ENCODE results near the gene TRAPPC10. TPM values are rescaled to one million over a fixed set of nuclear protein-coding genes. Genes with fewer than 3 reads are reported as not detected.

The TRAPPC10 gene
- polyA plus RNA-seq, 1 of the 3 experiments (the other 2 are of a cell fraction) = 17.5 TPM

GRCh38 chr21:44005593-44005992 lies 6.5 kb upstream of the TRAPPC10 start:
- no peaks in the 10 kb centered on the region for H3K9me3 ChIP-seq
- no peak for DNase-seq
- H2AFZ ChIP-seq (ENCODE audit: low read depth) = peak overlapping the region; percentile 93
- H3K36me3 ChIP-seq (replicated peaks in 1 of 2; ENCODE audit: control insufficient read depth in 1 of 2, insufficient read depth in 2 of 2, low read length in 1 of 2) = no peaks in the 10 kb centered on the region
- H3K4me2 ChIP-seq = peak overlapping the region; percentile 71; the same call in 1 of the 2 replicates
- ChIA-PET CTCF (no interaction called here), POLR2A (interaction anchor here (0.6 kb wide), 1 partner anchor 72 kb away, joined by 3 read pairs; no protein-coding TSS in a partner anchor)
- H3K27ac ChIP-seq (ENCODE audit: low read depth in 2 of 2, low read length in 1 of 2) = peak overlapping the region; percentile 4 to 91; a peak in 3 of 4 replicates
- H3K9me2 ChIP-seq = no peaks in the 10 kb centered on the region
- H4K20me1 ChIP-seq (ENCODE audit: insufficient read depth) = no peaks in the 10 kb centered on the region
- WGBS (ENCODE audit: low lambda C conversion rate) = 94% methylated on average over 9 of the region's 9 CpGs
- H3K79me2 ChIP-seq (ENCODE audit: insufficient read depth) = no peaks in the 10 kb centered on the region
- H3K4me1 ChIP-seq (ENCODE audit: control insufficient read depth in 1 of 2, insufficient read depth in 2 of 2, low read depth in 1 of 2, low read length in 1 of 2) = peaks cover 2 to 10% of the 10 kb centered on the region in 2 experiments; a peak in 3 of 4 replicates
- TF ChIP-seq CTCF (IDR thresholded peaks at IDR 0.05) (no peak), RXRA (IDR thresholded peaks at IDR 0.05; ENCODE audit: borderline replicate concordance, low read depth) (no peak), MXI1 (IDR thresholded peaks at IDR 0.05; ENCODE audit: low read depth, low read length) (no peak)
- TF ChIP-seq, protein P1, sequence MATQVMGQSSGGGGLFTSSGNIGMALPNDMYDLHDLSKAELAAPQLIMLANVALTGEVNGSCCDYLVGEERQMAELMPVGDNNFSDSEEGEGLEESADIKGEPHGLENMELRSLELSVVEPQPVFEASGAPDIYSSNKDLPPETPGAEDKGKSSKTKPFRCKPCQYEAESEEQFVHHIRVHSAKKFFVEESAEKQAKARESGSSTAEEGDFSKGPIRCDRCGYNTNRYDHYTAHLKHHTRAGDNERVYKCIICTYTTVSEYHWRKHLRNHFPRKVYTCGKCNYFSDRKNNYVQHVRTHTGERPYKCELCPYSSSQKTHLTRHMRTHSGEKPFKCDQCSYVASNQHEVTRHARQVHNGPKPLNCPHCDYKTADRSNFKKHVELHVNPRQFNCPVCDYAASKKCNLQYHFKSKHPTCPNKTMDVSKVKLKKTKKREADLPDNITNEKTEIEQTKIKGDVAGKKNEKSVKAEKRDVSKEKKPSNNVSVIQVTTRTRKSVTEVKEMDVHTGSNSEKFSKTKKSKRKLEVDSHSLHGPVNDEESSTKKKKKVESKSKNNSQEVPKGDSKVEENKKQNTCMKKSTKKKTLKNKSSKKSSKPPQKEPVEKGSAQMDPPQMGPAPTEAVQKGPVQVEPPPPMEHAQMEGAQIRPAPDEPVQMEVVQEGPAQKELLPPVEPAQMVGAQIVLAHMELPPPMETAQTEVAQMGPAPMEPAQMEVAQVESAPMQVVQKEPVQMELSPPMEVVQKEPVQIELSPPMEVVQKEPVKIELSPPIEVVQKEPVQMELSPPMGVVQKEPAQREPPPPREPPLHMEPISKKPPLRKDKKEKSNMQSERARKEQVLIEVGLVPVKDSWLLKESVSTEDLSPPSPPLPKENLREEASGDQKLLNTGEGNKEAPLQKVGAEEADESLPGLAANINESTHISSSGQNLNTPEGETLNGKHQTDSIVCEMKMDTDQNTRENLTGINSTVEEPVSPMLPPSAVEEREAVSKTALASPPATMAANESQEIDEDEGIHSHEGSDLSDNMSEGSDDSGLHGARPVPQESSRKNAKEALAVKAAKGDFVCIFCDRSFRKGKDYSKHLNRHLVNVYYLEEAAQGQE (IDR thresholded peaks at IDR 0.05; ENCODE audit: low read depth, low read length) = no peak
- TF ChIP-seq, protein P2, sequence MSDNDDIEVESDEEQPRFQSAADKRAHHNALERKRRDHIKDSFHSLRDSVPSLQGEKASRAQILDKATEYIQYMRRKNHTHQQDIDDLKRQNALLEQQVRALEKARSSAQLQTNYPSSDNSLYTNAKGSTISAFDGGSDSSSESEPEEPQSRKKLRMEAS (IDR thresholded peaks at IDR 0.05; ENCODE audit: low read depth) = no peak
- H3K9ac ChIP-seq = peak overlapping the region; percentile 66
- H3K4me3 ChIP-seq (ENCODE audit: low read depth in 2 of 2, low read length in 1 of 2) = no peak overlapping the region
- H3K27me3 ChIP-seq (ENCODE audit: insufficient read depth) = no peaks in the 10 kb centered on the region
- peaks cover 26% of the 10 kb centered on the region for H3F3A ChIP-seq (replicated peaks; ENCODE audit: insufficient read depth)

- H3K27me3 ChIP-seq (ENCODE audit: insufficient read depth) = no peaks in the 10 kb centered on the region
- DNase-seq = no peak
- H4K20me1 ChIP-seq (ENCODE audit: insufficient read depth) = no peaks in the 10 kb centered on the region
- peak overlapping the region; percentile 93 for H2AFZ ChIP-seq (ENCODE audit: low read depth)
- H3K4me3 ChIP-seq (ENCODE audit: low read depth in 2 of 2, low read length in 1 of 2) = no peak overlapping the region
- H3K4me2 ChIP-seq = peak overlapping the region; percentile 71; the same call in 1 of the 2 replicates
- POLR2A ChIA-PET = interaction anchor here (0.6 kb wide), 1 partner anchor 73 kb away, joined by 3 read pairs; no protein-coding TSS in a partner anchor
- WGBS (ENCODE audit: low lambda C conversion rate) = 35% methylated on average over 9 of the region's 9 CpGs
- peaks cover 3% of the 10 kb centered on the region; the same call in 1 of the 2 replicates for H3K79me2 ChIP-seq (ENCODE audit: insufficient read depth)
- H3K9ac ChIP-seq = peak overlapping the region; percentile 66
- H3K4me1 ChIP-seq (ENCODE audit: control insufficient read depth in 1 of 2, insufficient read depth in 2 of 2, low read depth in 1 of 2, low read length in 1 of 2) = peaks cover 6 to 14% of the 10 kb centered on the region in 2 experiments; a peak in 3 of 4 replicates
- no peak for TF ChIP-seq CHD2 (IDR thresholded peaks at IDR 0.05; ENCODE audit: low read length, partially characterized antibody)
- TF ChIP-seq, protein P3, sequence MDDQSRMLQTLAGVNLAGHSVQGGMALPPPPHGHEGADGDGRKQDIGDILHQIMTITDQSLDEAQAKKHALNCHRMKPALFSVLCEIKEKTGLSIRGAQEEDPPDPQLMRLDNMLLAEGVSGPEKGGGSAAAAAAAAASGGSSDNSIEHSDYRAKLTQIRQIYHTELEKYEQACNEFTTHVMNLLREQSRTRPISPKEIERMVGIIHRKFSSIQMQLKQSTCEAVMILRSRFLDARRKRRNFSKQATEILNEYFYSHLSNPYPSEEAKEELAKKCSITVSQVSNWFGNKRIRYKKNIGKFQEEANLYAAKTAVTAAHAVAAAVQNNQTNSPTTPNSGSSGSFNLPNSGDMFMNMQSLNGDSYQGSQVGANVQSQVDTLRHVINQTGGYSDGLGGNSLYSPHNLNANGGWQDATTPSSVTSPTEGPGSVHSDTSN (IDR thresholded peaks at IDR 0.05) = peak; percentile 89
- TF ChIP-seq FOXM1 (IDR thresholded peaks at IDR 0.05; ENCODE audit: low read depth) = no peak
- TF ChIP-seq FOSL2 (IDR thresholded peaks at IDR 0.05; ENCODE audit: borderline replicate concordance, low read depth) = peak; percentile 88; the same call in 1 of the 2 replicates
- TF ChIP-seq EZH2phosphoT487 (IDR thresholded peaks at IDR 0.05; ENCODE audit: borderline replicate concordance, low read depth) = no peak
- peak; percentile 85 for TF ChIP-seq JUND (IDR thresholded peaks at IDR 0.05)
- TF ChIP-seq POLR2AphosphoS5 (IDR thresholded peaks at IDR 0.05; ENCODE audit: low read depth, low read length) = peak; percentile 85
- TF ChIP-seq TCF12 (IDR thresholded peaks at IDR 0.05) = peak; percentile 93
- peak; percentile 64; the same call in 1 of the 2 replicates for TF ChIP-seq TAF1 (IDR thresholded peaks at IDR 0.05; ENCODE audit: borderline replicate concordance, low read depth, low read length)
- TF ChIP-seq, protein P2 (IDR thresholded peaks at IDR 0.05; ENCODE audit: low read depth) = peak; percentile 62; the same call in 1 of the 2 replicates
- TF ChIP-seq SIN3A (IDR thresholded peaks at IDR 0.05; ENCODE audit: borderline replicate concordance, low read depth, low read length) = 0 out of 2 replicates have a peak, but pooled peaks have one; percentile 23
- no peak for TF ChIP-seq ELF1 (IDR thresholded peaks at IDR 0.05)
- H3K9me2 ChIP-seq = no peaks in the 10 kb centered on the region
- CTCF ChIA-PET = no interaction called here
- H3K9me3 ChIP-seq = no peaks in the 10 kb centered on the region
- peak overlapping the region; percentile 68 to 91; a peak in 3 of 4 replicates for H3K27ac ChIP-seq (ENCODE audit: low read depth in 2 of 2, low read length in 1 of 2)
- H3K36me3 ChIP-seq (replicated peaks in 1 of 2; ENCODE audit: control insufficient read depth in 1 of 2, insufficient read depth in 2 of 2, low read length in 1 of 2) = no peaks in the 10 kb centered on the region
- peaks cover 26% of the 10 kb centered on the region for H3F3A ChIP-seq (replicated peaks; ENCODE audit: insufficient read depth)
These were observed 6.0 kb upstream of the TRAPPC10 start for GRCh38 chr21:44006017-44006619.
